Activated T-helper 17 cell treated with anti-CD3 and anti-CD28 coated beads, Interleukin-2, amount 50 U/mL, for 72 hours (primary cell): Measurements from ENCODE around the gene EPB41L4A. TPM values are rescaled to one million over a fixed set of nuclear protein-coding genes. Genes with fewer than 3 reads are reported as not detected.

Experiments used
- ATAC-seq: fragments of 150-1000 bp; cut with Tn5 transposase; replicated peaks from 2 replicates; pipeline ENCODE4 v1.10.0; 2021; ENCODE audit warnings: mild to moderate bottlenecking, moderate library complexity
- H3K27ac Mint-ChIP-seq: one replicate; pipeline ENCODE4 v1.8.0; 2022; ENCODE audit warnings: mixed read lengths
- H3K27me3 Mint-ChIP-seq: one replicate; pipeline ENCODE4 v1.8.0; 2022; ENCODE audit warnings: mixed read lengths
- H3K36me3 Mint-ChIP-seq: one replicate; pipeline ENCODE4 v1.8.0; 2022; ENCODE audit warnings: low read depth, mild to moderate bottlenecking, mixed read lengths
- H3K4me1 Mint-ChIP-seq: one replicate; pipeline ENCODE4 v1.8.0; 2022; ENCODE audit warnings: mixed read lengths
- H3K4me3 Mint-ChIP-seq: one replicate; pipeline ENCODE4 v1.8.0; 2022; ENCODE audit warnings: mild to moderate bottlenecking, mixed read lengths
- H3K9me3 Mint-ChIP-seq: one replicate; pipeline ENCODE4 v1.8.0; 2022; ENCODE audit warnings: mixed read lengths
- total RNA-seq, 2 donors: library from RNA; stranded (reverse); gene quantifications; one replicate each; pipeline ENCODE4 v1.2.3, GENCODE V29; 2022

EPB41L4A gene
- total RNA-seq, 2 donors from 2014 or later, result 0.30 to 0.85 TPM

- Mint-ChIP-seq H3K27me3 (peaks cover 26% of the 10 kb centered on the region), H3K9me3 (no peaks in the 10 kb centered on the region), H3K4me3 (no peak overlapping the region), H3K27ac (no peak overlapping the region), H3K36me3 (no peaks in the 10 kb centered on the region), H3K4me1 (no peaks in the 10 kb centered on the region)
- ATAC-seq, result no peak
Observed at GRCh38 chr5:112200131-112200530, 218.9 kb downstream of the EPB41L4A start.

GRCh38 chr5:112196584-112196983 is 222.5 kb downstream of the EPB41L4A start:
- Mint-ChIP-seq H3K36me3 (no peaks in the 10 kb centered on the region), H3K4me3 (no peak overlapping the region), H3K27ac (no peak overlapping the region), H3K27me3 (peaks cover 12% of the 10 kb centered on the region), H3K9me3 (no peaks in the 10 kb centered on the region), H3K4me1 (no peaks in the 10 kb centered on the region)
- ATAC-seq, result no peak

- Mint-ChIP-seq H3K36me3 (no peaks in the 10 kb centered on the region), H3K9me3 (no peaks in the 10 kb centered on the region), H3K4me1 (no peaks in the 10 kb centered on the region), H3K4me3 (no peak overlapping the region), H3K27ac (no peak overlapping the region), H3K27me3 (peaks cover 10% of the 10 kb centered on the region)
- no peak for ATAC-seq
Observed at GRCh38 chr5:112195924-112196323, 223.2 kb downstream of the EPB41L4A start.

GRCh38 chr5:112192866-112193265 is 226.2 kb downstream of the EPB41L4A start:
- ATAC-seq, result no peak
- Mint-ChIP-seq H3K9me3 (no peaks in the 10 kb centered on the region), H3K27me3 (peaks cover 19% of the 10 kb centered on the region), H3K36me3 (no peaks in the 10 kb centered on the region), H3K4me1 (no peaks in the 10 kb centered on the region), H3K4me3 (no peak overlapping the region), H3K27ac (no peak overlapping the region)

- H3K36me3 Mint-ChIP-seq, result no peaks in the 10 kb centered on the region
- no peaks in the 10 kb centered on the region for H3K4me1 Mint-ChIP-seq
- no peak overlapping the region for H3K27ac Mint-ChIP-seq
- H3K9me3 Mint-ChIP-seq, result no peaks in the 10 kb centered on the region
- H3K4me3 Mint-ChIP-seq, result no peak overlapping the region
- peaks cover 19% of the 10 kb centered on the region for H3K27me3 Mint-ChIP-seq
- no peak for ATAC-seq
Observed at GRCh38 chr5:112192072-112192471, 227.0 kb downstream of the EPB41L4A start.

GRCh38 chr5:112189391-112189790 is 229.7 kb downstream of the EPB41L4A start:
- no peak overlapping the region for H3K27ac Mint-ChIP-seq
- H3K36me3 Mint-ChIP-seq, result no peaks in the 10 kb centered on the region
- peaks cover 19% of the 10 kb centered on the region for H3K27me3 Mint-ChIP-seq
- ATAC-seq, result peak; percentile 64
- no peaks in the 10 kb centered on the region for H3K9me3 Mint-ChIP-seq
- H3K4me3 Mint-ChIP-seq, result no peak overlapping the region
- H3K4me1 Mint-ChIP-seq, result no peaks in the 10 kb centered on the region

- Mint-ChIP-seq H3K4me3 (no peak overlapping the region), H3K27me3 (peaks cover 23% of the 10 kb centered on the region), H3K36me3 (no peaks in the 10 kb centered on the region), H3K9me3 (no peaks in the 10 kb centered on the region), H3K4me1 (no peaks in the 10 kb centered on the region), H3K27ac (no peak overlapping the region)
- ATAC-seq, result no peak
Observed at GRCh38 chr5:112186401-112186990, 232.6 kb downstream of the EPB41L4A start.

- no peaks in the 10 kb centered on the region for H3K36me3 Mint-ChIP-seq
- H3K4me3 Mint-ChIP-seq, result no peak overlapping the region
- ATAC-seq, result no peak
- peaks cover 11% of the 10 kb centered on the region for H3K27me3 Mint-ChIP-seq
- H3K27ac Mint-ChIP-seq, result no peak overlapping the region
- no peaks in the 10 kb centered on the region for H3K9me3 Mint-ChIP-seq
- H3K4me1 Mint-ChIP-seq, result no peaks in the 10 kb centered on the region
Observed at GRCh38 chr5:112183874-112184273, 235.2 kb downstream of the EPB41L4A start.

GRCh38 chr5:112183103-112183711 is 235.9 kb downstream of the EPB41L4A start:
- no peaks in the 10 kb centered on the region for H3K4me1 Mint-ChIP-seq
- H3K9me3 Mint-ChIP-seq, result no peaks in the 10 kb centered on the region
- ATAC-seq, result peak; percentile 21
- no peaks in the 10 kb centered on the region for H3K36me3 Mint-ChIP-seq
- peaks cover 6% of the 10 kb centered on the region for H3K27me3 Mint-ChIP-seq
- H3K27ac Mint-ChIP-seq, result no peak overlapping the region
- no peak overlapping the region for H3K4me3 Mint-ChIP-seq

GRCh38 chr5:112179290-112179689 is 239.8 kb downstream of the EPB41L4A start:
- Mint-ChIP-seq H3K4me3 (no peak overlapping the region), H3K36me3 (no peaks in the 10 kb centered on the region), H3K27ac (no peak overlapping the region), H3K4me1 (no peaks in the 10 kb centered on the region), H3K27me3 (peaks cover 8% of the 10 kb centered on the region), H3K9me3 (no peaks in the 10 kb centered on the region)
- no peak for ATAC-seq

- no peaks in the 10 kb centered on the region for H3K9me3 Mint-ChIP-seq
- no peaks in the 10 kb centered on the region for H3K4me1 Mint-ChIP-seq
- no peak overlapping the region for H3K27ac Mint-ChIP-seq
- H3K27me3 Mint-ChIP-seq, result peaks cover 4% of the 10 kb centered on the region
- no peaks in the 10 kb centered on the region for H3K36me3 Mint-ChIP-seq
- peak; percentile 75 for ATAC-seq
- no peak overlapping the region for H3K4me3 Mint-ChIP-seq
Observed at GRCh38 chr5:112174959-112175594, 244.0 kb downstream of the EPB41L4A start.

- ATAC-seq, result no peak
- peaks cover 79% of the 10 kb centered on the region for H3K36me3 Mint-ChIP-seq
Observed at GRCh38 chr5:112165897-112166737, 253.0 kb downstream of the EPB41L4A start.

GRCh38 chr5:112165399-112165798 is 253.7 kb downstream of the EPB41L4A start:
- no peak overlapping the region for H3K27ac Mint-ChIP-seq
- H3K4me1 Mint-ChIP-seq, result peaks cover 17% of the 10 kb centered on the region
- ATAC-seq, result no peak
- peaks cover 1% of the 10 kb centered on the region for H3K9me3 Mint-ChIP-seq
- peaks cover 86% of the 10 kb centered on the region for H3K36me3 Mint-ChIP-seq
- no peaks in the 10 kb centered on the region for H3K27me3 Mint-ChIP-seq
- H3K4me3 Mint-ChIP-seq, result no peak overlapping the region

More at GRCh38 chr5:112165897-112166737, 253.0 kb downstream of the EPB41L4A start:
- H3K4me3 Mint-ChIP-seq, result no peak overlapping the region
- no peaks in the 10 kb centered on the region for H3K27me3 Mint-ChIP-seq
- peak overlapping the region; percentile 68 for H3K27ac Mint-ChIP-seq
- H3K9me3 Mint-ChIP-seq, result no peaks in the 10 kb centered on the region
- H3K4me1 Mint-ChIP-seq, result peaks cover 14% of the 10 kb centered on the region

- H3K27ac Mint-ChIP-seq, result peak overlapping the region; percentile 62
- ATAC-seq, result no peak
- H3K4me1 Mint-ChIP-seq, result peaks cover 21% of the 10 kb centered on the region
- H3K27me3 Mint-ChIP-seq, result no peaks in the 10 kb centered on the region
- H3K36me3 Mint-ChIP-seq, result peaks cover 80% of the 10 kb centered on the region
- H3K9me3 Mint-ChIP-seq, result peaks cover 5% of the 10 kb centered on the region
- H3K4me3 Mint-ChIP-seq, result peak overlapping the region; percentile 81
Observed at GRCh38 chr5:112163435-112163834, 255.6 kb downstream of the EPB41L4A start.
